ENCODE data around the gene DMRT3. TPM values are rescaled to one million over a fixed set of nuclear protein-coding genes. Genes with fewer than 3 reads are reported as not detected.

Gene DMRT3, protein sequence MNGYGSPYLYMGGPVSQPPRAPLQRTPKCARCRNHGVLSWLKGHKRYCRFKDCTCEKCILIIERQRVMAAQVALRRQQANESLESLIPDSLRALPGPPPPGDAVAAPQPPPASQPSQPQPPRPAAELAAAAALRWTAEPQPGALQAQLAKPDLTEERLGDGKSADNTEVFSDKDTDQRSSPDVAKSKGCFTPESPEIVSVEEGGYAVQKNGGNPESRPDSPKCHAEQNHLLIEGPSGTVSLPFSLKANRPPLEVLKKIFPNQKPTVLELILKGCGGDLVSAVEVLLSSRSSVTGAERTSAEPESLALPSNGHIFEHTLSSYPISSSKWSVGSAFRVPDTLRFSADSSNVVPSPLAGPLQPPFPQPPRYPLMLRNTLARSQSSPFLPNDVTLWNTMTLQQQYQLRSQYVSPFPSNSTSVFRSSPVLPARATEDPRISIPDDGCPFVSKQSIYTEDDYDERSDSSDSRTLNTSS
- total RNA-seq: not detected

DNA sequence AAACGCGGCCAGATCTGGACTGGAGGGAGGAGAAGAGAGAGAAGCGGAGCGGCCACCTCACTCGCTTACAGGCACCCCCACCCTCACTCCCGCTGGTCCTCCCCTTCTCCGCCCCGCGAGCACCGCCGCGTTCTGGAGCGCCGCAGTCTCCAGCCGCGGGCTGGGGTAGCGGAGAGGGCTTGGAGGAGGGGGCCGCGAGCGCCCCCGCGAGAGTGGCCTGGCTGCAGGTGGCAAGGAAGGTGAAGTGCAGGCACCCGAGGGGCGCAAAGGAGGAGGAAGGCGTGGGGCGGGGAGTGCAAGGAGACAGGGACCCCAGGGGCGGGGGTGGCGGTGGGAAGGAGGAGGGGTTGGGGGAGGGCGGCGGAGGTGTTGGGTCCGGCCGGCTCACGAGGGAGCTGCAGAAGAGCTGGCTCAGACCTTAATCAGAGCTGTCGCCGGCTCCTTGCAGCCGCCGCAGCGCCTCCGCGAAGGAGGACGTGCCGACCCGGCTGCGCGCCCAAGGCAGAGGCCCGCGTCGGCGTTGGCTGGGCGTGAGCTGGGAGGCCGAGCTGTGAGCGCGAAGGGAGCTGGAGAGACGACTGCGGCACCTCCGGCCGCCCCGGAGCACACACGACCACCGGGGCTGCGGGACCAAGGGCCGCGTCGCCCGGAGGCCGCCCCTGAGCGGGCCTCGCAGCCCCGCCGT is at the start of gene DMRT3:
Gene DMRT3, plus strand, starts transcription at position 398 of the 685 bp plus-strand sequence. CDS start 347 bp downstream, outside the sequence.
- Histone ChIP-seq H3K4me3 (peak within 1 kb of the TSS in 1 of 2 donors; percentile 11), H3K4me1 (peaks cover 32% of the 10 kb centered on the region), H3K9me3 (no peaks in the 10 kb centered on the region), H3K36me3 (no peaks in the 10 kb centered on the region), H3K27ac (no peak within 1 kb of the TSS), H3K27me3 (peaks cover 39% of the 10 kb centered on the region)
- TF ChIP-seq, protein P1, sequence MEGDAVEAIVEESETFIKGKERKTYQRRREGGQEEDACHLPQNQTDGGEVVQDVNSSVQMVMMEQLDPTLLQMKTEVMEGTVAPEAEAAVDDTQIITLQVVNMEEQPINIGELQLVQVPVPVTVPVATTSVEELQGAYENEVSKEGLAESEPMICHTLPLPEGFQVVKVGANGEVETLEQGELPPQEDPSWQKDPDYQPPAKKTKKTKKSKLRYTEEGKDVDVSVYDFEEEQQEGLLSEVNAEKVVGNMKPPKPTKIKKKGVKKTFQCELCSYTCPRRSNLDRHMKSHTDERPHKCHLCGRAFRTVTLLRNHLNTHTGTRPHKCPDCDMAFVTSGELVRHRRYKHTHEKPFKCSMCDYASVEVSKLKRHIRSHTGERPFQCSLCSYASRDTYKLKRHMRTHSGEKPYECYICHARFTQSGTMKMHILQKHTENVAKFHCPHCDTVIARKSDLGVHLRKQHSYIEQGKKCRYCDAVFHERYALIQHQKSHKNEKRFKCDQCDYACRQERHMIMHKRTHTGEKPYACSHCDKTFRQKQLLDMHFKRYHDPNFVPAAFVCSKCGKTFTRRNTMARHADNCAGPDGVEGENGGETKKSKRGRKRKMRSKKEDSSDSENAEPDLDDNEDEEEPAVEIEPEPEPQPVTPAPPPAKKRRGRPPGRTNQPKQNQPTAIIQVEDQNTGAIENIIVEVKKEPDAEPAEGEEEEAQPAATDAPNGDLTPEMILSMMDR (IDR thresholded peaks at IDR 0.05): no peak
- TF ChIP-seq POLR2AphosphoS5 (IDR thresholded peaks at IDR 0.05; ENCODE audit: insufficient read depth in 1 of 2, low read depth in 1 of 2): no peak
- TF ChIP-seq POLR2A (IDR thresholded peaks at IDR 0.05): no peak
- no peak for DNase-seq (ENCODE audit: extremely low spot score in 2 of 2)
- intact Hi-C loops (cut with DNase I): no loop called here

DNA sequence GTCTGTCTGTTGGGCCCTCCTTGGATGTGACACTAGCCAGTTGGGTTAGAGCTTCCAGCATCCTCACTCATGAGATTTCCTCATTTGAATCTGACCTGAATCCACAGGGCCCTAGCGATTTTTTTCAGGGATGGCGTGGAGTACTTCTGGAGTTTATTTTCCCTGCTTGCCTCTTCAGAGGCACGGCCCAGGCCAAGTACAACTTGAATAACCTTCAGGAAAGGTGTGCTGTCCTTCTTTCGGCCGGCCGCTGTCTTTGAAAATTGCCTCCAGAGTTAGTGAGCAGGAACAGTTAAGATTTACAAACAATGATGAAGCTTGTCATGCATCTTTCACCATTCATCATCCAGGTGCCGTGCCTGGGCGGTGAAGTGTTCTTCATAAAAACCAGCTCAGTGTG is 49.5 kb upstream of the DMRT3 start:
- H3K4me3 ChIP-seq: no peak overlapping the region
- no peaks in the 10 kb centered on the region for H3K4me1 ChIP-seq
- no peak for DNase-seq (ENCODE audit: extremely low spot score in 2 of 2)
- H3K9me3 ChIP-seq: no peaks in the 10 kb centered on the region
- H3K27ac ChIP-seq: no peak overlapping the region
- H3K36me3 ChIP-seq: no peaks in the 10 kb centered on the region
- intact Hi-C loops (cut with DNase I): no loop called here
- no peaks in the 10 kb centered on the region for H3K27me3 ChIP-seq
- TF ChIP-seq POLR2AphosphoS5 (IDR thresholded peaks at IDR 0.05; ENCODE audit: insufficient read depth in 1 of 2, low read depth in 1 of 2): no peak
- no peak for TF ChIP-seq POLR2A (IDR thresholded peaks at IDR 0.05)
- TF ChIP-seq, protein P1 (IDR thresholded peaks at IDR 0.05): no peak

DNA sequence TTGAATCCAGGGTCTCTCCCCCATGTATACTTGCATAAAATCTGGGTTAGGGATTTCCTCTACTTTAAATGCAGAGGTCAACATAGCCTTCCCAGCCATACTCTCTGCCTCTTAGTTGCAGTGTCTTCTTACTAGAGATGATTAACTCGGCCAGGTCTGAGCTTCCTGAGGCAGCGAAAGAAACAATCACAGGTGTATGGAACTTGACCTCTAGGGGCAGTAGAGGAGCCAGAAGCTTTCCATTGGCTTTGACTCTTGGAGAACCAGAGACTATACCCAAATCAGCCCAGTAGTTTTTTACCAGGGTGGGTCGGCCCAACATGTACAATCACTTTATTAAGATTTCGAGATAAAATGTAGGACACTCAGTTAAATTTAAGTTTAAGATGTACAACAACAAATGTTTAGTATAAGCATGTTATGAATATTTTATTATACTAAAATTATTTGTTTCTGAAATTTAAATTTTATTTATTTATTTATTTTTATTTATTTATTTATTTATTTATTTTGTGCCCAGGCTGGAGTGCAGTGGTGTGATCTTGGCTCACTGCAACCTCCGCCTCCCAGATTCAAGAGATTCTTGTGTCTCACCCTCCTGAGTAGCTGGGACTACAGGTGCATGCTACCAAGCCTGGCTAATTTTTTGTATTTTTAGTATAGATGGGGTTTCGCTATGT is 48.0 kb upstream of the DMRT3 start:
- DNase-seq (ENCODE audit: extremely low spot score in 2 of 2): no peak
- Histone ChIP-seq H3K36me3 (no peaks in the 10 kb centered on the region), H3K27ac (no peak overlapping the region), H3K4me3 (no peak overlapping the region), H3K27me3 (no peaks in the 10 kb centered on the region), H3K4me1 (no peaks in the 10 kb centered on the region), H3K9me3 (no peaks in the 10 kb centered on the region)
- TF ChIP-seq, protein P1 (IDR thresholded peaks at IDR 0.05): no peak
- TF ChIP-seq POLR2AphosphoS5 (IDR thresholded peaks at IDR 0.05; ENCODE audit: insufficient read depth in 1 of 2, low read depth in 1 of 2) (no peak), POLR2A (IDR thresholded peaks at IDR 0.05) (no peak)
- intact Hi-C loops (cut with DNase I): no loop called here

DNA sequence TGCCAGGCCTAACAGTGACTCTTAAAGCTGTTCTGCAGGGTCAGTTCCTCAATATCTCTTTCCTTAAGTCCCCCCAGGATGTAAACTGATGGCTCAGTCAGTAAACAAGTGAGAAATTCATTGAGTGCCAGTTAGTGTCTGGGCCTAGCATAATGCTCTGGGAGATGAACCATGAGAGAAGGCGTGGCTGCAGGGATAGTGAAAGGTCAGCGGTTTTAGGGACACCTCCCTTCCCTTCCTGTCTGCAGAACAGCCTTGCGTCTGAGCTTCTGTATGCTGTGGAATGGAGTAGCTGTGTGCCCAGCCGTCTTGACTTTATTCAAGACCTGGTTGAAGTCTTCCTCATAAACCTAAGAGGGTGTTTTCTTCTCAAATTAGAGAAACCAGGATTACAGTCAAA is 46.7 kb upstream of the DMRT3 start:
- no peak for DNase-seq (ENCODE audit: extremely low spot score in 2 of 2)
- TF ChIP-seq POLR2A (IDR thresholded peaks at IDR 0.05): no peak
- TF ChIP-seq, protein P1 (IDR thresholded peaks at IDR 0.05): no peak
- no peak for TF ChIP-seq POLR2AphosphoS5 (IDR thresholded peaks at IDR 0.05; ENCODE audit: insufficient read depth in 1 of 2, low read depth in 1 of 2)
- intact Hi-C loops (cut with DNase I): loop anchor here (10.0 kb wide), 1 partner anchor 55 kb away; no protein-coding TSS in a partner anchor

More for the DNA sequence above, 46.7 kb upstream of the DMRT3 start:
- Histone ChIP-seq H3K9me3 (no peaks in the 10 kb centered on the region), H3K4me3 (no peak overlapping the region), H3K27me3 (no peaks in the 10 kb centered on the region), H3K36me3 (no peaks in the 10 kb centered on the region), H3K27ac (no peak overlapping the region), H3K4me1 (no peaks in the 10 kb centered on the region)

All from vagina (tissue), 2 donors.